Stimulated activated CD4-positive, alpha-beta T cell treated with anti-CD3 and anti-CD28 coated beads, Interleukin-4, amount 100 ng/mL, for 48 hours (primary cell): ENCODE data around the gene SERPINE2.
A peak's percentile ranks its signal among the peaks of the same experiment; 100 is the strongest.
"Not testable (repeated sequence)": the region's sequence is repeated elsewhere in the genome, so short reads cannot be mapped to it uniquely, and the experiment has no call there.

Experiments used
- DNase-seq, 2 donors: peaks; one replicate each; pipeline ENCODE4 v3.0.0-alpha.2; 2020; ENCODE audit warnings: low read depth in 2 of 2

Gene SERPINE2

DNA sequence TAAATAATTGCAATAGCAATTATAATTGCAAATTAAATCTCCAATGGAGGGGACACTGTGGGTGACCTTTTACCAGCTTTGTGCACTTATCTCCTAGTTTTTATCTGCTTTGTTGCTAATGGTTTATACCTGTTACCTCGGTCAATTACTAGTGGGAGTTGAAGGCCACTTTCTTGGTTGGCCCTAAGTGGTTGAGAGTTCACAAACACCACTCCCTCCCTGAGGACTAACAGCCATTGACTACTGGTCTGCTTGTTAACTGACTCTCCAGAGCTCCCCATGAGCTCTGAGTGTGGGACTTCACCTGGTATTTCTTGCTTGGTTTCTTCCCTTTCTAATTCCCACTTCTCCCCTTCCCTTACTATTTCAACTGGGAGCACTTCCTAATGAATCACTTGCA, 27.2 kb downstream of the SERPINE2 start:
- DNase-seq, result no peak

DNA sequence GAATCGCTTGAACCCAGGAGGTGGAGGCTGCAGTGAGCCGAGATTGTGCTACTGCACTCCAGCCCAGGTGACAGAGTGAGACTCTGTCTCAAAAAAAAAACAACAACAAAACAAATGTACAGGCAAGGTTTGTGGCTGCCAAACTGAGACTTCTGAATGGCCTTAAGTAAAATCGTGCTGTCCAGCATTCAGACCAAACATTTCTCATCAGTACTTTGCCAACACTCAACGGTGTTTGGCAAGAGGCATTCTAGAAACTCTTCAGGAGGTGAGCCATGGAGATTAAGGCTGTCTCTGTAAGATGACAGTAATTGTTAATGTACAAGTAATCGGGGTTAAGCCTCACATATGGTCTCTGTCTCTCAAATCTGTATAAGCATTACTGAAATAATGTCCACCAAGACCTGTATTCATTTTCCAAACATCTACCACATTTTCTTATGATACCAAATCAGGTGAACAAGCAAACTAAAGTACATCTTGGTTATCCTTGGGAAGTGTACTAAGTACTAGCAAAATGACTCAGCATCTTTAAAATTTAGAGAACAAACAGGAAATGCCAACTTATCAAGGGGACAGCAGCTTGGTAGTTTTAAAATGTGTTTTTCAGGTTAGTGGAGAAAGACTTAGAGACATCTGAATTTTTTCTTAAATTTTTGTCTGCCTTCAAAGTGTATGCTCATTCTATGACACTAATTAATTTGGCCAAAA, 29.3 kb downstream of the SERPINE2 start:
- DNase-seq, result no peak

DNA sequence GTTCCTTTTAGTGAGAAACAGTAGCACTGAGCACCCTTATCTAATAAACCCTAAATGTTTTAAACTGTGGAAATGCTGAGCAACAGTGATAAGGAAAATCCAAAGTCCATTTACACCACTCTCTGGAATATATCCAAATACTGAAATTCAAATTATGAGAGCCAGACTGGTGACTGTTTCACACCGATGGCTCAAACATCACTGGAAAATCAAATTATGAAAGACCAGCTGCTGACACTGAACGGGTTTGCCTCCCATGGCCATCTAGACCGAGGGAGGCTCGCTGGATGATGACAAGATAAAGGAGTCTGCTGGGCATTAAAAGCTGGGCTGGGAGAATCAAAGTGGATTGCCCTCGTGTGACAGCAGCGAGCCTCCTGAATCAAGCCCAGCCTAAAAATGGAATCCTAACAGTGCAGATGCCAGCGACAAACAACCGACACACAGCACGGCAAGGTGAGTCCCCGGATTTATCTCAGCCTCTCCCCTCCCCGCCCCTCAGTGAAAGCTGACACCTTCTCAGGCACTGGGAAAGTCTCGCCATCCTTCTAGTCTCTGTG, 30.3 kb downstream of the SERPINE2 start:
- no peak for DNase-seq

GRCh38 chr2:224004105-224004695, 34.9 kb downstream of the SERPINE2 start:
- DNase-seq, result no peak

GRCh38 chr2:224000662-224001061, 38.4 kb downstream of the SERPINE2 start:
- DNase-seq, result not testable (repeated sequence)

DNA sequence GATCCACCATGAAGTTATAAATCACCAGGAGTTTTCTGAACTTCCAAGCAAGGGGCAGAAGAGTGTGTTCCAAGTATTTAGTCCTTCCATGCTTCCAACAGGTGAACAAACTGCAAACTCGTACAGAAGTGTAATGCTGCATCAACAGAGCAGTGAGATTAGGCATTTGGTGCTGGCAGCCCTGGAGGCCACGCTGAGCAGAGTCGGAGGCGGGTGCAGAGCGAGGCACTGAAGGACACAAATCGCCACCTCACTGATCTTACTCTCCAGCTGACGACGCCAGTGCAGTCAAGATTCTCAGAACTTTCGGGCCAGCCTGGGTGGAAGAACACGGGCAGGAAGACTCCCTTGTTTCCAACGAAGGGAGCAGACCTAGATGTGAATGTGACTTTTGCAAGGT, 39.2 kb downstream of the SERPINE2 start:
- DNase-seq, result no peak

DNA sequence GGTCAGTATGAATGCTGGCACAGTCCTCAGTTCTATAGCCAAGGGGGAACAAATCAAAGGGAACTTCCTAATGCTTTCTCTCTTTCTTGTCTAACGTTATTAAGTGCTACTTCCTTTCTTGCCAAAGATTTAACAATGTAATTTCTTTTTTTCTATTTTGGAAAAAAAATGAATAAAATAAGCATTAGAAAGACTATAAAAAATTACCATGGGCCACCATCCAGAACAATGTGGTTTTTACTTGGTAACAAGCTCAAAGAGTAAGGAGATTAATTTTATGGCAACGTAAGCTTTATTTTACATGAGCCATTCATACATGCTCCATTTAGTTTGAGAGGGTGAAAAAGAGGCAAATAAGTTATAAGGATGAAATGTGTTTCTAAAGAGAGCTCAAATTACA, 40.1 kb downstream of the SERPINE2 start:
- no peak for DNase-seq

GRCh38 chr2:223997938-223998337, 41.1 kb downstream of the SERPINE2 start:
- DNase-seq, result no peak

DNA sequence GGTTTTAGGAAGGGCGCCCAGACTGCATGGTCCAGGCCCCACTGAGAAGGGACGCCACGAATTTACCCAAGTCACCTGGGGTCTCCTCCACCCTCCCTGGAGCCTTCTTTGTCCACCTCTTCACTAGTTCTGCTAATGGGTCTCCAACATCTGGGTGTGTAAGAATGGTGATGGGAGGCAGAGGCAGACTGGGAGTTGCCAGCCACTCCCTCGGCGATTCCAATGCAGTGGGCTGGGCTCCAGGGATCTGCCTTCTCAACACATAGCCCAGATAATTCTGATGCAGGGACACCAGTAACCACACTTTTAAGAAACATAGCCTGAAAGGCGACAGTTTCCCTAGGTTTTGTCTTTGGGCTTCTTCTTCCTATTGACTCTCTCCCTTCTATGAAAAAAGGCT, 42.7 kb downstream of the SERPINE2 start:
- no peak for DNase-seq

DNA sequence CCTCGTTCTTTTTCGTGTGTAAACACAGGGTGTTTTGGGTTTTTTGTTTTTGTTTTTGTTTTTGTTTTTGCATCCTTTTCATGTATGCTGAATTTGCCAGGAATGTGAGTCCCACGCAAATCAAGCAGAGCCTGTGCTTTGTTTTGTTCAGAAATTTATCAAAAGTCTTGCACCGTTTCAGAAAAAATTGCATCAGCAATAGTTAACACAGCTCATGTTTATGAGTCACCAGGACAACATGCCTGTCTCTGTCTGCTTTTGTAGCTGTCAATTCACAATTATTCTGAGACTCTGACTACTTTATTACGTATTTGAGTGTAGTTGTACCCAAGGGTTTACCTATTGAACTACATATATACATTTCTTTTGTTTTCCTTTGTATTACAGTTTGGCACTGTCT, 43.5 kb downstream of the SERPINE2 start:
- no peak for DNase-seq

GRCh38 chr2:223994562-223995162, 44.4 kb downstream of the SERPINE2 start:
- DNase-seq, result no peak

GRCh38 chr2:223993634-223994232, 45.4 kb downstream of the SERPINE2 start:
- DNase-seq, result peak; percentile 44 to 47

- no peak for DNase-seq
Observed at GRCh38 chr2:223991611-223992010, 47.5 kb downstream of the SERPINE2 start.

GRCh38 chr2:223989856-223990232, 49.2 kb downstream of the SERPINE2 start:
- no peak for DNase-seq

- no peak for DNase-seq
Observed at GRCh38 chr2:223989206-223989855, 49.8 kb downstream of the SERPINE2 start.

- no peak for DNase-seq
Observed at GRCh38 chr2:223981241-223981640, 57.8 kb downstream of the SERPINE2 start.

GRCh38 chr2:223980803-223981202, 58.3 kb downstream of the SERPINE2 start:
- no peak for DNase-seq

GRCh38 chr2:223980397-223980735, 58.7 kb downstream of the SERPINE2 start:
- DNase-seq, result no peak

- no peak for DNase-seq
Observed at GRCh38 chr2:223979730-223980396, 59.2 kb downstream of the SERPINE2 start.

DNA sequence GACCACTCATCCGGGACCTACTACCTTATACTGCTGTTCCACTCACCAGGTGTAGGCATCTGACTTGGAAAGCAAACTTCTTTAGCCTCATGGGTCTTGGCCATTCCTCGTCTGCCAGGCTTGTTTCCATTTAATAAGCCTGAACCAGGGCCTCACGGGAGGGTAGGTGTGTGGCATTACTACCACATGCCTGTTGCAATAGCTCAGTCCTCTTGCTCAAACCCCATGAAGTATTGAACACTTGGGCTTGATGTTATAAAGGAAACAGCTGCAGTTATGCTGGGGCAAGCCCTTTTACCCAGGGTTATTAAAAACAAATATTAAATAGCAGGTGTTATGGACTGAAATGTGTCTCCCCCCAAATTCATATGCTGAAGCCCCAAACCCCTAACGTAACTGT, 60.6 kb downstream of the SERPINE2 start:
- no peak for DNase-seq

DNA sequence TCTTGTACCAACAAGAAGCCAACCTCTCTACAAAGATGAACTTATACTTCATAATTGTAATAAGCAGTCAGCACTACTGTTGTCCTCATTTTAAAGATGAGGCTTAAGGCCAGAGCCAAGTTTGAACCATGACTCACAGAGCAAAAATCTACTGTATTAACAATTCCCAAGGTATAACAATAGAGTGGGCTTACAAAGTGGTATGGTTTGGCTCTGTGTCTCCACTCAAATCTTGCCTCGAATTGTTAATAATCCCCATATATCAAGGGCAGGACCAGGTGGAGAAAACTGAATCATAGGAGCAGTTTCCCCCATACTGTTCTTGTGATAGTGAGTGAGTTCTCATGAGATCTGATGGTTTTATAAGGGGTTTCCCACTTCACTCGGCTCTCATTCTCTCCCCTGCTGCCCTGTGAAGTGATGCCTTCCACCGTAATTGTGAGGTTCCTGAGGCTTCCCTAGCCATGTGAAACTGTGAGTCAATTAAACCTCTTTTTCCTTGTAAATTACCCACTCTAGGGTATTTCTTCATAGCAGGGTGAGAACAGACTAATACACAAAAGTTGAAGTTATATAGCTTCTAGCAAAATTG, 62.4 kb downstream of the SERPINE2 start:
- DNase-seq, result no peak
